Mesendoderm (in vitro differentiated cells): Measurements from ENCODE around the gene MUC21. TPM values are rescaled to one million over a fixed set of nuclear protein-coding genes. Genes with fewer than 3 reads are reported as not detected.

Experiments
- DNase-seq: peaks from one replicate; pipeline ENCODE4 v3.0.0; 2013
- H2AK5ac ChIP-seq: 2 replicates; pipeline ENCODE4 v1.6.1; 2013; ENCODE audit warnings: low read length, inconsistent platforms
- H2BK120ac ChIP-seq: 2 replicates; pipeline ENCODE4 v1.6.1; 2013; ENCODE audit warnings: low read depth, mild to moderate bottlenecking, low read length, moderate library complexity, mixed read lengths
- H2BK15ac ChIP-seq: replicated peaks from 2 replicates; pipeline ENCODE4 v1.6.1; 2013; ENCODE audit warnings: low read depth, mild to moderate bottlenecking, moderate library complexity
- H2BK5ac ChIP-seq: 2 replicates; pipeline ENCODE4 v1.6.1; 2013; ENCODE audit warnings: low read length, inconsistent platforms
- H3K18ac ChIP-seq: 2 replicates; pipeline ENCODE4 v1.6.1; 2013; ENCODE audit warnings: mild to moderate bottlenecking, low read length, mixed read lengths
- H3K23ac ChIP-seq: one replicate; pipeline ENCODE4 v1.6.1; 2013; ENCODE audit warnings: low read length
- H3K27ac ChIP-seq: 2 replicates; pipeline ENCODE4 v1.5.1; 2013; ENCODE audit warnings: low read depth, mild to moderate bottlenecking, inconsistent platforms, low read length, moderate library complexity
- H3K27me3 ChIP-seq: 2 replicates; pipeline ENCODE4 v1.6.1; 2013; ENCODE audit warnings: low read length, control low read depth, mild to moderate bottlenecking, inconsistent platforms; ENCODE audit not compliant: insufficient read depth, poor library complexity
- H3K36me3 ChIP-seq: 2 replicates; pipeline ENCODE4 v1.6.1; 2013; ENCODE audit warnings: low read length, inconsistent platforms; ENCODE audit not compliant: control insufficient read depth, insufficient read depth
- H3K4ac ChIP-seq: one replicate; pipeline ENCODE4 v1.6.1; 2013; ENCODE audit warnings: low read depth, mild to moderate bottlenecking, low read length, moderate library complexity
- H3K4me1 ChIP-seq: 2 replicates; pipeline ENCODE4 v1.6.1; 2013; ENCODE audit warnings: low read depth, low read length, inconsistent platforms; ENCODE audit not compliant: control insufficient read depth
- H3K4me2 ChIP-seq: 2 replicates; pipeline ENCODE4 v1.6.1; 2013; ENCODE audit warnings: low read length
- H3K4me3 ChIP-seq: 2 replicates; pipeline ENCODE4 v1.5.1; 2013; ENCODE audit warnings: mild to moderate bottlenecking, low read length
- H3K56ac ChIP-seq: one replicate; pipeline ENCODE4 v1.6.1; 2013; ENCODE audit warnings: low read length
- H3K79me1 ChIP-seq: 2 replicates; pipeline ENCODE4 v1.6.1; 2013; ENCODE audit warnings: low read length, inconsistent platforms
- H3K79me2 ChIP-seq: 2 replicates; pipeline ENCODE4 v1.6.1; 2013; ENCODE audit warnings: mild to moderate bottlenecking, low read length; ENCODE audit not compliant: control insufficient read depth, insufficient read depth
- H3K9ac ChIP-seq: 2 replicates; pipeline ENCODE4 v1.6.1; 2013; ENCODE audit warnings: low read length, inconsistent platforms
- H4K5ac ChIP-seq: one replicate; pipeline ENCODE4 v1.6.1; 2013; ENCODE audit warnings: low read length
- H4K8ac ChIP-seq: one replicate; pipeline ENCODE4 v1.6.1; 2013; ENCODE audit warnings: low read depth, mild to moderate bottlenecking, control low read depth, low read length, moderate library complexity
- WGBS: extraction: QIAGEN DNeasy Blood & Tissue Kit; methylation state at CpG from one replicate; pipeline ENCODE4 v1.1.7; 2013; ENCODE audit warnings: low lambda C conversion rate, missing lambda C conversion rate; ENCODE audit not compliant: insufficient coverage; ENCODE audit errors: extremely low coverage; 5-methylcytosine and 5-hydroxymethylcytosine counted together
- polyA plus RNA-seq, 2 experiments: library from polyadenylated mRNA; stranded (reverse); fragments of 200-250 nt; gene quantifications; one replicate each; pipeline ENCODE4 v1.2.3, GENCODE V29; 2013

The MUC21 gene
- not detected for polyA plus RNA-seq (2013, experiment 1 of 2)
- not detected for polyA plus RNA-seq (2013, experiment 2 of 2)

DNA sequence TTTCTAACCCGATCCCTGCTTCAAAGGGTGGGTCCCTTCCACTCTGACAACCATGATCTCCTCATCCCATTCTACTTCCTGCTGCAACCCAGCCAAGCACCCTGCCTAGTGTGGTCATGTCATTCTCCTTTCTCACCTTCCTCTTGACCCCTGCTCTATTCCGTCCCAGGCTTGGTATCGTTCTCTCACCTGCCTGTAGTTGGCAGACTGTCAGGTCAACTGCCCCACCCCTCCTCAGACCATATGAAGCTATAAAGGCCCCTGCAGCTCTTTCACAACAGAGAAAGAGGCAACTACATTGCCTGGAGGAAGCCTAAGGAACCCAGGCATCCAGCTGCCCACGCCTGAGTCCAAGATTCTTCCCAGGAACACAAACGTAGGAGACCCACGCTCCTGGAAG is at the start of gene MUC21:
MUC21 (plus strand) TSS at position 280 of the 400 bp plus-strand sequence. CDS start 241 bp downstream, outside the sequence.
- H3K23ac ChIP-seq: no peak within 1 kb of the TSS
- H3K4me2 ChIP-seq: no peak within 1 kb of the TSS
- H2BK120ac ChIP-seq: no peak within 1 kb of the TSS
- WGBS: no CpG with 5 or more reads among the region's 6 CpGs
- H3K18ac ChIP-seq: no peak within 1 kb of the TSS
- no peaks in the 10 kb centered on the region for H3K79me2 ChIP-seq
- H3K4me1 ChIP-seq: peaks cover 6% of the 10 kb centered on the region
- no peaks in the 10 kb centered on the region for H3K79me1 ChIP-seq
- H2BK5ac ChIP-seq: no peak within 1 kb of the TSS
- H3K4me3 ChIP-seq: no peak within 1 kb of the TSS
- H4K5ac ChIP-seq: no peak within 1 kb of the TSS
- H2AK5ac ChIP-seq: no peak within 1 kb of the TSS
- no peaks in the 10 kb centered on the region for H3K36me3 ChIP-seq
- H2BK15ac ChIP-seq: no peak within 1 kb of the TSS
- H4K8ac ChIP-seq: no peak within 1 kb of the TSS
- no peak within 1 kb of the TSS for H3K4ac ChIP-seq
- no peaks in the 10 kb centered on the region for H3K27me3 ChIP-seq
- DNase-seq: no peak
- no peak within 1 kb of the TSS for H3K27ac ChIP-seq
- no peak within 1 kb of the TSS for H3K56ac ChIP-seq
- H3K9ac ChIP-seq: no peak within 1 kb of the TSS

GRCh38 chr6:30935018-30935417 is 48.5 kb upstream of the MUC21 start:
- H2AK5ac ChIP-seq: no peak overlapping the region
- H3K27ac ChIP-seq: no peak overlapping the region

DNA sequence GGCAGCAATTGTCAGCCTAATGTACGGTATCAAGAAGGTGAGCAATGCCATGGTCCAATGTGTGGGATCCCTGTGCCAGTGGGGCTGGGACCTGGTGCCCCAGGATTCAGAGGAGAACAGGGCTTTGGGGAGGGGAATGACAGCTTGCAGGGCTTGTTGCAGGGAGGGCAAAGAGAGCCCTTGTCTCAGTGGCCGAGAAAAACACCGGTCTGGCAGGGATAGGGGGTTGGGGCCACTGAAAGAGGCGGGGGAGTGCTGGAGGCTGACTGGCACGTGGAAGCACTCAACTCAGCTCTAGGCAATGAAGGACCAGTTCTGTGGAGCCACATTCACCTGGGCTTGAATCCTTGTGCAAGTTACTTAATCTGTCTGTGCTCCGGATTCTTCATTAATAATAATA is 46.3 kb upstream of the MUC21 start:
- no peak overlapping the region for H3K4me3 ChIP-seq
- no CpG with 5 or more reads among the region's 6 CpGs for WGBS
- H4K5ac ChIP-seq: no peak overlapping the region
- no peak overlapping the region for H3K18ac ChIP-seq
- H3K27me3 ChIP-seq: no peaks in the 10 kb centered on the region
- no peak overlapping the region for H4K8ac ChIP-seq
- no peak overlapping the region for H2AK5ac ChIP-seq
- H3K36me3 ChIP-seq: no peaks in the 10 kb centered on the region
- no peak overlapping the region for H2BK15ac ChIP-seq
- no peak overlapping the region for H3K27ac ChIP-seq
- H3K9ac ChIP-seq: no peak overlapping the region
- H3K4ac ChIP-seq: no peak overlapping the region
- H2BK5ac ChIP-seq: no peak overlapping the region
- H3K4me1 ChIP-seq: peaks cover 5% of the 10 kb centered on the region
- no peak overlapping the region for H3K56ac ChIP-seq
- H2BK120ac ChIP-seq: no peak overlapping the region
- no peak overlapping the region for H3K4me2 ChIP-seq
- no peaks in the 10 kb centered on the region for H3K79me2 ChIP-seq
- H3K79me1 ChIP-seq: no peaks in the 10 kb centered on the region
- no peak for DNase-seq
- no peak overlapping the region for H3K23ac ChIP-seq

More at GRCh38 chr6:30935018-30935417, 48.5 kb upstream of the MUC21 start:
- peaks cover 2% of the 10 kb centered on the region for H3K4me1 ChIP-seq
- no peak for DNase-seq
- no peak overlapping the region for H4K8ac ChIP-seq
- no CpG with 5 or more reads among the region's 3 CpGs for WGBS
- H4K5ac ChIP-seq: no peak overlapping the region
- no peak overlapping the region for H3K4me3 ChIP-seq
- H3K18ac ChIP-seq: no peak overlapping the region
- H3K27me3 ChIP-seq: no peaks in the 10 kb centered on the region
- H2BK15ac ChIP-seq: no peak overlapping the region
- H3K4ac ChIP-seq: no peak overlapping the region
- H3K79me1 ChIP-seq: no peaks in the 10 kb centered on the region
- H3K79me2 ChIP-seq: no peaks in the 10 kb centered on the region
- no peak overlapping the region for H3K56ac ChIP-seq
- H2BK5ac ChIP-seq: no peak overlapping the region
- H2BK120ac ChIP-seq: no peak overlapping the region
- no peak overlapping the region for H3K4me2 ChIP-seq
- H3K36me3 ChIP-seq: no peaks in the 10 kb centered on the region
- no peak overlapping the region for H3K9ac ChIP-seq
- no peak overlapping the region for H3K23ac ChIP-seq

DNA sequence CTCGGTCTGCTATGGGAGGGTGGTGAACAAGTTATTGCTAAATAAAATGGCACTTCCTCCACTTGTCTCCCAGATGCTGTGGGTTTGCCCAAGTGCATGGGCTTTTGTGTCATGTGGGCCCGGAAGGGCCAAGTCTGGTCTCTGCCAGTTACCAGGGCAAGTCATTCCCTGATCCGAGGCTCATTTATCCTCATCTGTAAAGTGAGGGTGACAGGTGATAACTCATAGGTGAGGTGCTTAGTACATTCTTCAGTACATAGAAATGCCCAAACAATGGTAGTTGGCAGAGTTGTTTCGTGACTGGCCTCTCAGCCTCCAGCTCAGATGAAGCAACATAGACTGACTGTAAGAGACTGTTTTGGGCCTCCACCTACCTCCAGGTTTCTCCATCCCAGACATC is 44.8 kb upstream of the MUC21 start:
- Histone ChIP-seq H3K9ac (no peak overlapping the region), H2BK120ac (no peak overlapping the region), H3K4ac (no peak overlapping the region), H3K79me2 (no peaks in the 10 kb centered on the region), H3K56ac (no peak overlapping the region), H3K23ac (no peak overlapping the region), H2BK5ac (no peak overlapping the region), H3K27ac (no peak overlapping the region), H3K79me1 (no peaks in the 10 kb centered on the region), H3K36me3 (no peaks in the 10 kb centered on the region), H4K5ac (no peak overlapping the region), H2BK15ac (no peak overlapping the region), H4K8ac (no peak overlapping the region), H3K27me3 (no peaks in the 10 kb centered on the region), H3K18ac (no peak overlapping the region), H3K4me3 (no peak overlapping the region), H2AK5ac (no peak overlapping the region), H3K4me2 (no peak overlapping the region), H3K4me1 (peaks cover 9% of the 10 kb centered on the region)
- DNase-seq: no peak
- no CpG with 5 or more reads among the region's 4 CpGs for WGBS

- no CpG with 5 or more reads among the region's 3 CpGs for WGBS
- Histone ChIP-seq H3K56ac (peak overlapping the region; percentile 7), H3K23ac (no peak overlapping the region), H3K36me3 (no peaks in the 10 kb centered on the region), H3K4me1 (peaks cover 9% of the 10 kb centered on the region), H2BK120ac (no peak overlapping the region), H3K27me3 (no peaks in the 10 kb centered on the region), H3K79me1 (no peaks in the 10 kb centered on the region), H3K4ac (no peak overlapping the region), H3K27ac (no peak overlapping the region), H3K4me2 (no peak overlapping the region), H3K79me2 (no peaks in the 10 kb centered on the region), H2AK5ac (no peak overlapping the region), H3K18ac (no peak overlapping the region), H4K8ac (no peak overlapping the region), H3K4me3 (no peak overlapping the region), H4K5ac (no peak overlapping the region), H2BK15ac (no peak overlapping the region), H2BK5ac (no peak overlapping the region), H3K9ac (no peak overlapping the region)
- DNase-seq: no peak
Measured at GRCh38 chr6:30939473-30939872, 44.0 kb upstream of the MUC21 start.

DNA sequence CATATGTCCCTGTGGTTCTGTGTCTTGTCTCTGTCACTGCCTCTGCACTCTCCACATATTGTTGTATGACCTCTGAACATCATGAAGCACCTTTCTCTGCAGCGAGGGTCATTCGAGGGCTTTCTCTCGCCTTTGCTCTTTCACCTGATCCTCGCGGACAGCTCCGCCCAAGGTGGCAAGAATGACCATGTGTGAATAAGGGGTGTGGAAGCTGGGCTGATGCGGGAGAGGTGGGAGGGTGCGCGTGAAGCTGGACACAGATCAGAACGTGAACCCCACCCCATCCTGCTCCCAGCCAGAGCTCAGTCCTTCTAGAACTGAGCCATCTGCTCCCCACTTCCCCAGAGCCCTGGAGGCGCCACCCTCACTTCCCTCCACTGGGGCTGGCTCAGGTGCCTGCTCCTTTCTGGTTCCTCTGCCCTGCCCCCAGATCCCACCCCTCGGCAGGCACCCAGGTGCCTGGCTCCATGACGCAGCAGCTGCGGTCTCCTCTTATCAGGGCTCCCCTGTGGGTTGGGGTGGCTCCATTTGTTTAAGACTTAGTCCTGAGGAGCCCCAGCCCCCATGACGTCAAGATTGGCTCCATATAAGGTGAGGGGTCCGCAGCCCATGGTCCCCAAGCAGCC is 43.0 kb upstream of the MUC21 start, which contains the start of gene MUCL3:
MUCL3 (plus strand) TSS at position 613 of the 626 bp plus-strand sequence. CDS start 27 bp downstream, outside the sequence.
- no peaks in the 10 kb centered on the region for H3K36me3 ChIP-seq
- H3K27ac ChIP-seq: no peak within 1 kb of the TSS
- H2BK120ac ChIP-seq: no peak within 1 kb of the TSS
- no peak within 1 kb of the TSS for H2BK15ac ChIP-seq
- H3K9ac ChIP-seq: no peak within 1 kb of the TSS
- H2BK5ac ChIP-seq: no peak within 1 kb of the TSS
- peaks cover 9% of the 10 kb centered on the region for H3K4me1 ChIP-seq
- H3K23ac ChIP-seq: no peak within 1 kb of the TSS
- H3K56ac ChIP-seq: peak within 1 kb of the TSS; percentile 7
- no peak within 1 kb of the TSS for H3K4me2 ChIP-seq
- H3K79me1 ChIP-seq: no peaks in the 10 kb centered on the region
- no peak within 1 kb of the TSS for H3K18ac ChIP-seq
- WGBS: no CpG with 5 or more reads among the region's 16 CpGs
- no peak for DNase-seq
- no peaks in the 10 kb centered on the region for H3K27me3 ChIP-seq
- H4K8ac ChIP-seq: no peak within 1 kb of the TSS
- H4K5ac ChIP-seq: no peak within 1 kb of the TSS
- no peaks in the 10 kb centered on the region for H3K79me2 ChIP-seq
- no peak within 1 kb of the TSS for H3K4me3 ChIP-seq
- no peak within 1 kb of the TSS for H2AK5ac ChIP-seq
- no peak within 1 kb of the TSS for H3K4ac ChIP-seq
